SK-N-SH (cell line): ENCODE measurements around the gene ST7L. TPM values are rescaled to one million over a fixed set of nuclear protein-coding genes. Genes with fewer than 3 reads are reported as not detected.
"Not testable (repeated sequence)": the region's sequence is repeated elsewhere in the genome, so short reads cannot be mapped to it uniquely, and the experiment has no call there.

Experiments
- CTCF ChIA-PET: fragments of 300-600, 350-600 bp; formaldehyde crosslinking; extraction: SDS; loops from one replicate; lab custom pipeline; 2021; lab: Yijun Ruan, JAX
- POLR2A ChIA-PET: fragments of 350-600 bp; sonication (Branson Sonifier 250); formaldehyde crosslinking; extraction: SDS; loops from one replicate; lab custom pipeline; 2020; ENCODE audit warnings: antibody characterized with exemption, inconsistent platforms; lab: Yijun Ruan, JAX
- DNase-seq: peaks from one replicate; pipeline ENCODE4 v3.0.0; 2012
- H2AFZ ChIP-seq: fragments of 200-600 bp; sonication (generic); 2 replicates; pipeline ENCODE4 v1.8.1; 2016; ENCODE audit warnings: antibody characterized with exemption, mild to moderate bottlenecking, low read depth
- H3F3A ChIP-seq: fragments of 200-600 bp; sonication (generic); replicated peaks from 2 replicates; pipeline ENCODE3; 2016; ENCODE audit warnings: antibody characterized with exemption, mild to moderate bottlenecking; ENCODE audit not compliant: insufficient read depth
- H3K27ac ChIP-seq, 2 experiments: fragments of 200-500 bp in 1 of 2; fragments of 200-600 bp in 1 of 2; sonication (Bioruptor generic) in 1 of 2; sonication (generic), shearing (Covaris generic) in 1 of 2; 2 replicates each; pipeline versions ENCODE4 v1.5.1 to v1.6.1; 2014 to 2016; ENCODE audit warnings: low read depth in 2 of 2, inconsistent platforms in 1 of 2, low read length in 1 of 2, mild to moderate bottlenecking in 1 of 2, mixed read lengths in 1 of 2
- H3K27me3 ChIP-seq: fragments of 200-600 bp; sonication (generic), shearing (Covaris generic); 2 replicates; pipeline ENCODE4 v1.6.1; 2016; ENCODE audit warnings: mixed run types; ENCODE audit not compliant: insufficient read depth
- H3K36me3 ChIP-seq, 2 experiments: fragments of 200-500 bp in 1 of 2; fragments of 200-600 bp in 1 of 2; sonication (Bioruptor generic) in 1 of 2; sonication (generic) in 1 of 2; replicated peaks in 1 of 2; 2 replicates each; pipeline versions ENCODE3 to v1.5.1; 2014 to 2016; ENCODE audit warnings: low read length in 1 of 2, mild to moderate bottlenecking in 1 of 2; ENCODE audit not compliant: insufficient read depth in 2 of 2, control insufficient read depth in 1 of 2
- H3K4me1 ChIP-seq, 2 experiments: fragments of 200-500 bp in 1 of 2; fragments of 200-600 bp in 1 of 2; sonication (Bioruptor generic) in 1 of 2; sonication (generic), shearing (Covaris generic) in 1 of 2; 2 replicates each; pipeline versions ENCODE4 v1.5.1 to v1.6.1; 2014 to 2016; ENCODE audit warnings: low read depth in 1 of 2, low read length in 1 of 2, mixed run types in 1 of 2; ENCODE audit not compliant: insufficient read depth in 2 of 2, control insufficient read depth in 1 of 2
- H3K4me2 ChIP-seq: fragments of 200-600 bp; sonication (generic), shearing (Covaris generic); 2 replicates; pipeline ENCODE4 v1.6.1; 2017; ENCODE audit warnings: mixed run types
- H3K4me3 ChIP-seq, 2 experiments: fragments of 200-500 bp in 1 of 2; fragments of 200-600 bp in 1 of 2; sonication (Bioruptor generic) in 1 of 2; sonication (generic), shearing (Covaris generic) in 1 of 2; 2 replicates each; pipeline versions ENCODE4 v1.5.1 to v1.8.1; 2014 to 2016; ENCODE audit warnings: low read depth in 2 of 2, inconsistent platforms in 1 of 2, low read length in 1 of 2, mild to moderate bottlenecking in 1 of 2, mixed read lengths in 1 of 2, moderate library complexity in 1 of 2
- H3K79me2 ChIP-seq: fragments of 200-600 bp; sonication (generic); 2 replicates; pipeline ENCODE4 v1.8.1; 2017; ENCODE audit warnings: mild to moderate bottlenecking; ENCODE audit not compliant: insufficient read depth
- H3K9ac ChIP-seq: fragments of 200-600 bp; sonication (generic); 2 replicates; pipeline ENCODE4 v1.6.1; 2017; ENCODE audit warnings: mixed run types
- H3K9me2 ChIP-seq: fragments of 200-600 bp; sonication (generic); 2 replicates; pipeline ENCODE4 v1.6.1; 2017; ENCODE audit warnings: mixed run types
- H3K9me3 ChIP-seq: fragments of 200-600 bp; sonication (generic); 2 replicates; pipeline ENCODE4 v1.6.1; 2017; ENCODE audit warnings: mixed run types, mild to moderate bottlenecking, moderate library complexity
- H4K20me1 ChIP-seq: fragments of 200-600 bp; sonication (generic); 2 replicates; pipeline ENCODE4 v1.6.1; 2017; ENCODE audit warnings: mild to moderate bottlenecking, mixed run types; ENCODE audit not compliant: insufficient read depth
- CHD2 ChIP-seq: fragments of 150-350 bp; IDR thresholded peaks from 2 replicates; pipeline ENCODE4 v1.6.1; 2018; ENCODE audit warnings: low read length; ENCODE audit not compliant: partially characterized antibody
- CTCF ChIP-seq: fragments of 200-600 bp; sonication (generic); IDR thresholded peaks from 2 replicates; pipeline ENCODE4 v1.6.1; 2017; ENCODE audit warnings: antibody characterized with exemption, mild to moderate bottlenecking, moderate library complexity
- EP300 ChIP-seq, 2 experiments: IDR thresholded peaks; 2 replicates each; pipeline versions ENCODE4 v1.4.0 to v1.6.1; 2012; ENCODE audit warnings: borderline replicate concordance in 1 of 2, low read depth in 1 of 2, low read length in 1 of 2
- FOSL2 ChIP-seq: IDR thresholded peaks from 2 replicates; pipeline ENCODE4 v1.4.0; 2012; ENCODE audit warnings: low read depth, mild to moderate bottlenecking, moderate library complexity, borderline replicate concordance
- FOXJ3 ChIP-seq: sonication (generic); formaldehyde crosslinking; IDR thresholded peaks from 2 replicates; pipeline ENCODE4 v1.5.1; 2020; ENCODE audit warnings: mild to moderate bottlenecking, missing genetic modification reagents
- FOXM1 ChIP-seq: IDR thresholded peaks from 2 replicates; pipeline ENCODE4 v1.4.0; 2012; ENCODE audit warnings: low read depth, mild to moderate bottlenecking
- GATA2 ChIP-seq: sonication (generic); formaldehyde crosslinking; IDR thresholded peaks from 2 replicates; pipeline ENCODE4 v1.5.0; 2020; ENCODE audit warnings: mild to moderate bottlenecking, missing genetic modification reagents
- IRF3 ChIP-seq: fragments of 150-350 bp; IDR thresholded peaks from 2 replicates; pipeline ENCODE4 v1.6.1; 2016; ENCODE audit warnings: mild to moderate bottlenecking, low read depth, low read length
- JUND ChIP-seq: IDR thresholded peaks from 2 replicates; pipeline ENCODE4 v1.4.0; 2012
- MEF2A ChIP-seq: IDR thresholded peaks from 2 replicates; pipeline ENCODE4 v1.4.0; 2012; ENCODE audit warnings: low read depth, borderline replicate concordance
- NFIC ChIP-seq: IDR thresholded peaks from 2 replicates; pipeline ENCODE4 v1.4.0; 2012; ENCODE audit warnings: borderline replicate concordance
- NRF1 ChIP-seq: IDR thresholded peaks from 2 replicates; pipeline ENCODE4 v1.6.1; 2012; ENCODE audit warnings: low read depth, mild to moderate bottlenecking, low read length
- POLR2AphosphoS5 ChIP-seq: IDR thresholded peaks from 2 replicates; pipeline ENCODE4 v1.6.1; 2012; ENCODE audit warnings: low read depth, low read length
- REST ChIP-seq: IDR thresholded peaks from 2 replicates; pipeline ENCODE4 v1.6.1; 2012; ENCODE audit warnings: mild to moderate bottlenecking, low read depth, low read length, moderate library complexity
- TAF1 ChIP-seq: IDR thresholded peaks from 2 replicates; pipeline ENCODE4 v1.6.1; 2012; ENCODE audit warnings: low read depth, mild to moderate bottlenecking, low read length, moderate library complexity, borderline replicate concordance
- USF1 ChIP-seq: IDR thresholded peaks from 2 replicates; pipeline ENCODE4 v1.4.0; 2012; ENCODE audit warnings: low read depth, borderline replicate concordance
- ZBTB33 ChIP-seq: IDR thresholded peaks from 2 replicates; pipeline ENCODE4 v1.4.0; 2012; ENCODE audit warnings: low read depth, borderline replicate concordance
- WGBS: methylation state at CpG from one replicate; pipeline ENCODE4 v1.1.6; 2017; ENCODE audit warnings: low lambda C conversion rate; 5-methylcytosine and 5-hydroxymethylcytosine counted together
- polyA plus RNA-seq, 3 experiments: library from polyadenylated mRNA; depleted of rRNA; stranded (reverse); fragments of >200 nt; gene quantifications; 2 replicates each; pipeline ENCODE4 v1.2.3, GENCODE V29; 2012

The ST7L gene
- polyA plus RNA-seq, 1 of the 3 experiments (the other 2 are of a cell fraction): 17.9 TPM

- WGBS: 90% methylated on average over 5 of the region's 5 CpGs
- Histone ChIP-seq H3K9me2 (no peaks in the 10 kb centered on the region), H3K9me3 (no peaks in the 10 kb centered on the region), H3K79me2 (no peaks in the 10 kb centered on the region), H4K20me1 (no peaks in the 10 kb centered on the region), H3K36me3 (no peaks in the 10 kb centered on the region), H3K27me3 (no peaks in the 10 kb centered on the region), H3F3A (no peaks in the 10 kb centered on the region), H3K4me3 (no peak overlapping the region), H3K27ac (no peak overlapping the region), H2AFZ (no peak overlapping the region), H3K4me1 (no peaks in the 10 kb centered on the region), H3K9ac (no peak overlapping the region), H3K4me2 (no peak overlapping the region)
- no peak for DNase-seq
- ChIA-PET CTCF (interaction anchor here (1.1 to 1.2 kb wide), 3 partner anchors 14 to 220 kb away, joined by 3 read pairs; no protein-coding TSS in a partner anchor), POLR2A (no interaction called here)
- TF ChIP-seq USF1: no peak
- no peak for TF ChIP-seq FOXM1
- TF ChIP-seq REST: no peak
- no peak for TF ChIP-seq JUND
- no peak for TF ChIP-seq GATA2
- no peak for TF ChIP-seq NRF1
- no peak for TF ChIP-seq NFIC
- TF ChIP-seq CHD2: no peak
- TF ChIP-seq TAF1: no peak
- TF ChIP-seq FOSL2: no peak
- no peak for TF ChIP-seq POLR2AphosphoS5
- no peak for TF ChIP-seq CTCF
- no peak for TF ChIP-seq FOXJ3 (CRISPR knock-in tag)
- TF ChIP-seq ZBTB33: no peak
- TF ChIP-seq IRF3: no peak
- TF ChIP-seq MEF2A: no peak
- no peak for TF ChIP-seq EP300 (IDR thresholded peaks at IDR 0.05; ENCODE audit: borderline replicate concordance in 1 of 2, low read depth in 1 of 2, low read length in 1 of 2)
Observed at GRCh38 chr1:112488141-112488540, 130.8 kb downstream of the ST7L start.

GRCh38 chr1:112487686-112488085, 131.3 kb downstream of the ST7L start:
- H3K9me2 ChIP-seq, H3K27ac ChIP-seq, H2AFZ ChIP-seq, H3K4me3 ChIP-seq, POLR2A ChIA-PET, H3K4me1 ChIP-seq, H3K79me2 ChIP-seq, H3K36me3 ChIP-seq, H4K20me1 ChIP-seq, H3K9me3 ChIP-seq, H3K9ac ChIP-seq, H3K4me2 ChIP-seq, H3K27me3 ChIP-seq, H3F3A ChIP-seq, DNase-seq: not testable (repeated sequence)
- WGBS: 84% methylated on average over 6 of the region's 6 CpGs
- CTCF ChIA-PET: interaction anchor here (1.1 to 1.2 kb wide), 3 partner anchors 15 to 221 kb away, joined by 3 read pairs; no protein-coding TSS in a partner anchor
